ENCODE measurements around the gene SLC30A1.

- no peak for TF ChIP-seq POLR2A (IDR thresholded peaks at IDR 0.05; ENCODE audit: low read length)
- no peak for TF ChIP-seq GATA1 (IDR thresholded peaks at IDR 0.05; ENCODE audit: low read depth, low read length)
Observed at GRCh38 chr1:211537253-211537652, 41.7 kb downstream of the SLC30A1 start.
